SK-N-SH treated with all-trans-retinoic acid at 6 μM for 48 hours (cell line): ENCODE data around the gene BDNF.

Experiments
- CSRNP3 ChIP-seq: fragments of 250-450 bp; sonication (Bioruptor Pico); IDR thresholded peaks from 2 replicates; pipeline ENCODE4 v1.5.1; 2021; ENCODE audit warnings: mild to moderate bottlenecking, moderate library complexity
- PATZ1 ChIP-seq: fragments of 250-450 bp; sonication (Bioruptor Pico); IDR thresholded peaks from 2 replicates; pipeline ENCODE4 v1.8.0; 2020; ENCODE audit warnings: mild to moderate bottlenecking, moderate library complexity, borderline replicate concordance
- RARB ChIP-seq: fragments of 250-450 bp; sonication (Bioruptor Pico); IDR thresholded peaks from 2 replicates; pipeline ENCODE4 v1.8.0; 2021; ENCODE audit warnings: mild to moderate bottlenecking, moderate library complexity
- SNAI2 ChIP-seq: fragments of 250-450 bp; sonication (Bioruptor Pico); IDR thresholded peaks from 2 replicates; pipeline ENCODE4 v1.5.0; 2020; ENCODE audit warnings: mild to moderate bottlenecking, moderate library complexity
- TCF4 ChIP-seq: fragments of 250-450 bp; sonication (Bioruptor Pico); IDR thresholded peaks from 2 replicates; pipeline ENCODE4 v1.8.0; 2021; ENCODE audit warnings: mild to moderate bottlenecking, moderate library complexity, borderline replicate concordance
- ZFP3 ChIP-seq: fragments of 250-450 bp; sonication (Bioruptor Pico); IDR thresholded peaks from 2 replicates; pipeline ENCODE4 v1.5.0; 2020; ENCODE audit warnings: mild to moderate bottlenecking, moderate library complexity
- ZFP30 ChIP-seq: fragments of 450-650 bp; formaldehyde crosslinking; IDR thresholded peaks from 2 replicates; pipeline ENCODE4 v1.5.0; 2022; ENCODE audit warnings: mild to moderate bottlenecking, moderate library complexity
- ZNF565 ChIP-seq: fragments of 450-650 bp; formaldehyde crosslinking; conservative IDR thresholded peaks from 2 replicates; pipeline ENCODE4 v1.5.0; 2020; ENCODE audit warnings: low read depth, mild to moderate bottlenecking, moderate library complexity

GRCh38 chr11:27658535-27659236, 41.6 kb downstream of the BDNF start:
- TF ChIP-seq ZNF565 (no peak), TCF4 (CRISPR knock-in tag) (peak; percentile 99), ZFP3 (CRISPR knock-in tag) (no peak), ZFP30 (CRISPR knock-in tag) (no peak), CSRNP3 (peak; percentile 44; the same call in 1 of the 2 replicates), SNAI2 (0 out of 2 replicates have a peak, but pooled peaks have one; percentile 69), PATZ1 (CRISPR knock-in tag) (no peak), RARB (CRISPR knock-in tag) (no peak)
